ENCODE measurements around the gene DNAH2.
A peak's percentile ranks its signal among the peaks of the same experiment; 100 is the strongest.

DNAH2 gene

GRCh38 chr17:7792611-7793010 is 75.1 kb downstream of the DNAH2 start:
- no peaks in the 10 kb centered on the region for H3K27me3 ChIP-seq (ENCODE audit: insufficient read depth, insufficient read length)
- H3K36me3 ChIP-seq (ENCODE audit: insufficient read depth, insufficient read length, low read length), result no peaks in the 10 kb centered on the region
- H3K4me3 ChIP-seq (ENCODE audit: insufficient read length, low read depth), result no peak overlapping the region
- no peak overlapping the region for H3K9ac ChIP-seq (ENCODE audit: insufficient read length, low read depth)
- H3K4me1 ChIP-seq (ENCODE audit: insufficient read depth, insufficient read length), result no peaks in the 10 kb centered on the region
- no peak for DNase-seq (ENCODE audit: low read depth, low spot score)
- H3K9me3 ChIP-seq (ENCODE audit: insufficient read depth, low read length), result no peaks in the 10 kb centered on the region
- no peak for TF ChIP-seq ZNF274 (IDR thresholded peaks at IDR 0.05; ENCODE audit: low read depth, low read length)
- TF ChIP-seq YY1 (IDR thresholded peaks at IDR 0.05; ENCODE audit: insufficient read depth, insufficient read length), result no peak
- no peak for TF ChIP-seq SUZ12 (IDR thresholded peaks at IDR 0.05; ENCODE audit: extremely low read depth, insufficient read depth, insufficient read length)

GRCh38 chr17:7794075-7794663 is 76.6 kb downstream of the DNAH2 start:
- TF ChIP-seq YY1 (IDR thresholded peaks at IDR 0.05; ENCODE audit: insufficient read depth, insufficient read length) (no peak), ZNF274 (IDR thresholded peaks at IDR 0.05; ENCODE audit: low read depth, low read length) (no peak), SUZ12 (IDR thresholded peaks at IDR 0.05; ENCODE audit: extremely low read depth, insufficient read depth, insufficient read length) (no peak)
- H3K36me3 ChIP-seq (ENCODE audit: insufficient read depth, insufficient read length, low read length), result no peaks in the 10 kb centered on the region
- H3K9ac ChIP-seq (ENCODE audit: insufficient read length, low read depth), result peak overlapping the region; percentile 50
- no peak for DNase-seq (ENCODE audit: low read depth, low spot score)
- no peaks in the 10 kb centered on the region for H3K4me1 ChIP-seq (ENCODE audit: insufficient read depth, insufficient read length)
- no peaks in the 10 kb centered on the region for H3K27me3 ChIP-seq (ENCODE audit: insufficient read depth, insufficient read length)
- H3K4me3 ChIP-seq (ENCODE audit: insufficient read length, low read depth), result no peak overlapping the region
- no peaks in the 10 kb centered on the region for H3K9me3 ChIP-seq (ENCODE audit: insufficient read depth, low read length)

GRCh38 chr17:7797976-7798375 is 80.4 kb downstream of the DNAH2 start:
- Histone ChIP-seq H3K36me3 (ENCODE audit: insufficient read depth, insufficient read length, low read length) (no peaks in the 10 kb centered on the region), H3K9ac (ENCODE audit: insufficient read length, low read depth) (no peak overlapping the region), H3K4me1 (ENCODE audit: insufficient read depth, insufficient read length) (no peaks in the 10 kb centered on the region), H3K27me3 (ENCODE audit: insufficient read depth, insufficient read length) (no peaks in the 10 kb centered on the region), H3K4me3 (ENCODE audit: insufficient read length, low read depth) (no peak overlapping the region), H3K9me3 (ENCODE audit: insufficient read depth, low read length) (no peaks in the 10 kb centered on the region)
- no peak for DNase-seq (ENCODE audit: low read depth, low spot score)
- TF ChIP-seq YY1 (IDR thresholded peaks at IDR 0.05; ENCODE audit: insufficient read depth, insufficient read length), result no peak
- no peak for TF ChIP-seq ZNF274 (IDR thresholded peaks at IDR 0.05; ENCODE audit: low read depth, low read length)
- no peak for TF ChIP-seq SUZ12 (IDR thresholded peaks at IDR 0.05; ENCODE audit: extremely low read depth, insufficient read depth, insufficient read length)

GRCh38 chr17:7798839-7799238 is 81.3 kb downstream of the DNAH2 start:
- Histone ChIP-seq H3K4me3 (ENCODE audit: insufficient read length, low read depth) (no peak overlapping the region), H3K9me3 (ENCODE audit: insufficient read depth, low read length) (no peaks in the 10 kb centered on the region), H3K9ac (ENCODE audit: insufficient read length, low read depth) (no peak overlapping the region), H3K27me3 (ENCODE audit: insufficient read depth, insufficient read length) (no peaks in the 10 kb centered on the region), H3K4me1 (ENCODE audit: insufficient read depth, insufficient read length) (no peaks in the 10 kb centered on the region), H3K36me3 (ENCODE audit: insufficient read depth, insufficient read length, low read length) (no peaks in the 10 kb centered on the region)
- no peak for DNase-seq (ENCODE audit: low read depth, low spot score)
- TF ChIP-seq YY1 (IDR thresholded peaks at IDR 0.05; ENCODE audit: insufficient read depth, insufficient read length), result no peak
- no peak for TF ChIP-seq SUZ12 (IDR thresholded peaks at IDR 0.05; ENCODE audit: extremely low read depth, insufficient read depth, insufficient read length)
- TF ChIP-seq ZNF274 (IDR thresholded peaks at IDR 0.05; ENCODE audit: low read depth, low read length), result no peak

GRCh38 chr17:7803981-7804380 is 86.4 kb downstream of the DNAH2 start:
- no peaks in the 10 kb centered on the region for H3K27me3 ChIP-seq (ENCODE audit: insufficient read depth, insufficient read length)
- H3K4me3 ChIP-seq (ENCODE audit: insufficient read length, low read depth), result no peak overlapping the region
- TF ChIP-seq SUZ12 (IDR thresholded peaks at IDR 0.05; ENCODE audit: extremely low read depth, insufficient read depth, insufficient read length) (no peak), YY1 (IDR thresholded peaks at IDR 0.05; ENCODE audit: insufficient read depth, insufficient read length) (no peak), ZNF274 (IDR thresholded peaks at IDR 0.05; ENCODE audit: low read depth, low read length) (no peak)
- no peak overlapping the region for H3K9ac ChIP-seq (ENCODE audit: insufficient read length, low read depth)
- H3K4me1 ChIP-seq (ENCODE audit: insufficient read depth, insufficient read length), result no peaks in the 10 kb centered on the region
- no peak for DNase-seq (ENCODE audit: low read depth, low spot score)
- H3K9me3 ChIP-seq (ENCODE audit: insufficient read depth, low read length), result no peaks in the 10 kb centered on the region
- no peaks in the 10 kb centered on the region for H3K36me3 ChIP-seq (ENCODE audit: insufficient read depth, insufficient read length, low read length)

GRCh38 chr17:7806587-7806986 is 89.0 kb downstream of the DNAH2 start:
- TF ChIP-seq YY1 (IDR thresholded peaks at IDR 0.05; ENCODE audit: insufficient read depth, insufficient read length), result no peak
- no peak for TF ChIP-seq SUZ12 (IDR thresholded peaks at IDR 0.05; ENCODE audit: extremely low read depth, insufficient read depth, insufficient read length)
- no peak for TF ChIP-seq ZNF274 (IDR thresholded peaks at IDR 0.05; ENCODE audit: low read depth, low read length)
- Histone ChIP-seq H3K27me3 (ENCODE audit: insufficient read depth, insufficient read length) (no peaks in the 10 kb centered on the region), H3K36me3 (ENCODE audit: insufficient read depth, insufficient read length, low read length) (no peaks in the 10 kb centered on the region), H3K9me3 (ENCODE audit: insufficient read depth, low read length) (no peaks in the 10 kb centered on the region), H3K9ac (ENCODE audit: insufficient read length, low read depth) (no peak overlapping the region), H3K4me3 (ENCODE audit: insufficient read length, low read depth) (no peak overlapping the region), H3K4me1 (ENCODE audit: insufficient read depth, insufficient read length) (peaks cover 2% of the 10 kb centered on the region)
- DNase-seq (ENCODE audit: low read depth, low spot score), result no peak

- Histone ChIP-seq H3K9me3 (ENCODE audit: insufficient read depth, low read length) (no peaks in the 10 kb centered on the region), H3K4me3 (ENCODE audit: insufficient read length, low read depth) (no peak overlapping the region), H3K36me3 (ENCODE audit: insufficient read depth, insufficient read length, low read length) (no peaks in the 10 kb centered on the region), H3K27me3 (ENCODE audit: insufficient read depth, insufficient read length) (no peaks in the 10 kb centered on the region), H3K9ac (ENCODE audit: insufficient read length, low read depth) (no peak overlapping the region), H3K4me1 (ENCODE audit: insufficient read depth, insufficient read length) (peaks cover 2% of the 10 kb centered on the region)
- no peak for DNase-seq (ENCODE audit: low read depth, low spot score)
- TF ChIP-seq ZNF274 (IDR thresholded peaks at IDR 0.05; ENCODE audit: low read depth, low read length) (no peak), SUZ12 (IDR thresholded peaks at IDR 0.05; ENCODE audit: extremely low read depth, insufficient read depth, insufficient read length) (no peak), YY1 (IDR thresholded peaks at IDR 0.05; ENCODE audit: insufficient read depth, insufficient read length) (no peak)
These were observed 89.7 kb downstream of the DNAH2 start for GRCh38 chr17:7807206-7807605.

Measured in NT2/D1 (cell line).